SK-N-SH (cell line): ENCODE data around the gene ZNF134. TPM values are rescaled to one million over a fixed set of nuclear protein-coding genes. Genes with fewer than 3 reads are reported as not detected.

Experiments
- CTCF ChIA-PET: fragments of 300-600, 350-600 bp; formaldehyde crosslinking; extraction: SDS; loops from one replicate; lab custom pipeline; 2021; lab: Yijun Ruan, JAX
- POLR2A ChIA-PET: fragments of 350-600 bp; sonication (Branson Sonifier 250); formaldehyde crosslinking; extraction: SDS; loops from one replicate; lab custom pipeline; 2020; ENCODE audit warnings: antibody characterized with exemption, inconsistent platforms; lab: Yijun Ruan, JAX
- DNase-seq: peaks from one replicate; pipeline ENCODE4 v3.0.0; 2012
- H2AFZ ChIP-seq: fragments of 200-600 bp; sonication (generic); 2 replicates; pipeline ENCODE4 v1.8.1; 2016; ENCODE audit warnings: antibody characterized with exemption, mild to moderate bottlenecking, low read depth
- H3F3A ChIP-seq: fragments of 200-600 bp; sonication (generic); replicated peaks from 2 replicates; pipeline ENCODE3; 2016; ENCODE audit warnings: antibody characterized with exemption, mild to moderate bottlenecking; ENCODE audit not compliant: insufficient read depth
- H3K27ac ChIP-seq, 2 experiments: fragments of 200-500 bp in 1 of 2; fragments of 200-600 bp in 1 of 2; sonication (Bioruptor generic) in 1 of 2; sonication (generic), shearing (Covaris generic) in 1 of 2; 2 replicates each; pipeline versions ENCODE4 v1.5.1 to v1.6.1; 2014 to 2016; ENCODE audit warnings: low read depth in 2 of 2, inconsistent platforms in 1 of 2, low read length in 1 of 2, mild to moderate bottlenecking in 1 of 2, mixed read lengths in 1 of 2
- H3K27me3 ChIP-seq: fragments of 200-600 bp; sonication (generic), shearing (Covaris generic); 2 replicates; pipeline ENCODE4 v1.6.1; 2016; ENCODE audit warnings: mixed run types; ENCODE audit not compliant: insufficient read depth
- H3K36me3 ChIP-seq, 2 experiments: fragments of 200-500 bp in 1 of 2; fragments of 200-600 bp in 1 of 2; sonication (Bioruptor generic) in 1 of 2; sonication (generic) in 1 of 2; replicated peaks in 1 of 2; 2 replicates each; pipeline versions ENCODE3 to v1.5.1; 2014 to 2016; ENCODE audit warnings: low read length in 1 of 2, mild to moderate bottlenecking in 1 of 2; ENCODE audit not compliant: insufficient read depth in 2 of 2, control insufficient read depth in 1 of 2
- H3K4me1 ChIP-seq, 2 experiments: fragments of 200-500 bp in 1 of 2; fragments of 200-600 bp in 1 of 2; sonication (Bioruptor generic) in 1 of 2; sonication (generic), shearing (Covaris generic) in 1 of 2; 2 replicates each; pipeline versions ENCODE4 v1.5.1 to v1.6.1; 2014 to 2016; ENCODE audit warnings: low read depth in 1 of 2, low read length in 1 of 2, mixed run types in 1 of 2; ENCODE audit not compliant: insufficient read depth in 2 of 2, control insufficient read depth in 1 of 2
- H3K4me2 ChIP-seq: fragments of 200-600 bp; sonication (generic), shearing (Covaris generic); 2 replicates; pipeline ENCODE4 v1.6.1; 2017; ENCODE audit warnings: mixed run types
- H3K4me3 ChIP-seq, 2 experiments: fragments of 200-500 bp in 1 of 2; fragments of 200-600 bp in 1 of 2; sonication (Bioruptor generic) in 1 of 2; sonication (generic), shearing (Covaris generic) in 1 of 2; 2 replicates each; pipeline versions ENCODE4 v1.5.1 to v1.8.1; 2014 to 2016; ENCODE audit warnings: low read depth in 2 of 2, inconsistent platforms in 1 of 2, low read length in 1 of 2, mild to moderate bottlenecking in 1 of 2, mixed read lengths in 1 of 2, moderate library complexity in 1 of 2
- H3K79me2 ChIP-seq: fragments of 200-600 bp; sonication (generic); 2 replicates; pipeline ENCODE4 v1.8.1; 2017; ENCODE audit warnings: mild to moderate bottlenecking; ENCODE audit not compliant: insufficient read depth
- H3K9ac ChIP-seq: fragments of 200-600 bp; sonication (generic); 2 replicates; pipeline ENCODE4 v1.6.1; 2017; ENCODE audit warnings: mixed run types
- H3K9me2 ChIP-seq: fragments of 200-600 bp; sonication (generic); 2 replicates; pipeline ENCODE4 v1.6.1; 2017; ENCODE audit warnings: mixed run types
- H3K9me3 ChIP-seq: fragments of 200-600 bp; sonication (generic); 2 replicates; pipeline ENCODE4 v1.6.1; 2017; ENCODE audit warnings: mixed run types, mild to moderate bottlenecking, moderate library complexity
- H4K20me1 ChIP-seq: fragments of 200-600 bp; sonication (generic); 2 replicates; pipeline ENCODE4 v1.6.1; 2017; ENCODE audit warnings: mild to moderate bottlenecking, mixed run types; ENCODE audit not compliant: insufficient read depth
- EP300 ChIP-seq, 2 experiments: IDR thresholded peaks; 2 replicates each; pipeline versions ENCODE4 v1.4.0 to v1.6.1; 2012; ENCODE audit warnings: borderline replicate concordance in 1 of 2, low read depth in 1 of 2, low read length in 1 of 2
- FOSL2 ChIP-seq: IDR thresholded peaks from 2 replicates; pipeline ENCODE4 v1.4.0; 2012; ENCODE audit warnings: low read depth, mild to moderate bottlenecking, moderate library complexity, borderline replicate concordance
- GABPA ChIP-seq: IDR thresholded peaks from 2 replicates; pipeline ENCODE4 v1.4.0; 2012; ENCODE audit warnings: low read depth, mild to moderate bottlenecking
- GATA2 ChIP-seq: sonication (generic); formaldehyde crosslinking; IDR thresholded peaks from 2 replicates; pipeline ENCODE4 v1.5.0; 2020; ENCODE audit warnings: mild to moderate bottlenecking, missing genetic modification reagents
- IRF3 ChIP-seq: fragments of 150-350 bp; IDR thresholded peaks from 2 replicates; pipeline ENCODE4 v1.6.1; 2016; ENCODE audit warnings: mild to moderate bottlenecking, low read depth, low read length
- JUND ChIP-seq: IDR thresholded peaks from 2 replicates; pipeline ENCODE4 v1.4.0; 2012
- MAX ChIP-seq: IDR thresholded peaks from 2 replicates; pipeline ENCODE4 v1.4.0; 2012; ENCODE audit warnings: low read depth
- MXI1 ChIP-seq: IDR thresholded peaks from 2 replicates; pipeline ENCODE4 v1.6.1; 2012; ENCODE audit warnings: mild to moderate bottlenecking, low read depth, low read length, improper control_type of control experiment
- NFIC ChIP-seq: IDR thresholded peaks from 2 replicates; pipeline ENCODE4 v1.4.0; 2012; ENCODE audit warnings: borderline replicate concordance
- POLR2AphosphoS5 ChIP-seq: IDR thresholded peaks from 2 replicates; pipeline ENCODE4 v1.6.1; 2012; ENCODE audit warnings: low read depth, low read length
- REST ChIP-seq: IDR thresholded peaks from 2 replicates; pipeline ENCODE4 v1.6.1; 2012; ENCODE audit warnings: mild to moderate bottlenecking, low read depth, low read length, moderate library complexity
- RFX5 ChIP-seq: IDR thresholded peaks from 2 replicates; pipeline ENCODE4 v1.6.1; 2012; ENCODE audit warnings: mild to moderate bottlenecking, improper control_type of control experiment, low read length
- TAF1 ChIP-seq: IDR thresholded peaks from 2 replicates; pipeline ENCODE4 v1.6.1; 2012; ENCODE audit warnings: low read depth, mild to moderate bottlenecking, low read length, moderate library complexity, borderline replicate concordance
- TEAD4 ChIP-seq: IDR thresholded peaks from 2 replicates; pipeline ENCODE4 v1.4.0; 2012; ENCODE audit warnings: mild to moderate bottlenecking, borderline replicate concordance; ENCODE audit not compliant: insufficient read depth
- WGBS: methylation state at CpG from one replicate; pipeline ENCODE4 v1.1.6; 2017; ENCODE audit warnings: low lambda C conversion rate; 5-methylcytosine and 5-hydroxymethylcytosine counted together
- polyA plus RNA-seq, 3 experiments: library from polyadenylated mRNA; depleted of rRNA; stranded (reverse); fragments of >200 nt; gene quantifications; 2 replicates each; pipeline ENCODE4 v1.2.3, GENCODE V29; 2012
- TF ChIP-seq, protein P1 (sequence below): fragments of 150-350 bp; IDR thresholded peaks from 2 replicates; pipeline ENCODE4 v1.6.1; 2017; ENCODE audit warnings: antibody characterized with exemption, low read length, low read depth, borderline replicate concordance
- TF ChIP-seq, protein P2 (sequence below): IDR thresholded peaks from 2 replicates; pipeline ENCODE4 v1.4.0; 2012; ENCODE audit warnings: low read depth, borderline replicate concordance

ZNF134 gene
- polyA plus RNA-seq, 1 of the 3 experiments (the other 2 are of a cell fraction): 9.8 TPM

- Histone ChIP-seq H2AFZ (no peak overlapping the region), H3K36me3 (peaks cover 23 to 47% of the 10 kb centered on the region in 2 experiments), H4K20me1 (no peaks in the 10 kb centered on the region), H3F3A (no peaks in the 10 kb centered on the region), H3K27ac (no peak overlapping the region), H3K4me1 (no peaks in the 10 kb centered on the region), H3K79me2 (peaks cover 16% of the 10 kb centered on the region; the same call in 1 of the 2 replicates), H3K9me2 (no peaks in the 10 kb centered on the region), H3K9ac (no peak overlapping the region), H3K9me3 (no peaks in the 10 kb centered on the region), H3K27me3 (no peaks in the 10 kb centered on the region), H3K4me3 (no peak overlapping the region; a peak in 1 of 4 replicates), H3K4me2 (no peak overlapping the region)
- DNase-seq: no peak
- POLR2A ChIA-PET: no interaction called here
- WGBS: 98% methylated on average over 5 of the region's 5 CpGs
- TF ChIP-seq JUND (no peak), POLR2AphosphoS5 (no peak), IRF3 (no peak), RFX5 (no peak), EP300 (IDR thresholded peaks at IDR 0.05; ENCODE audit: borderline replicate concordance in 1 of 2, low read depth in 1 of 2, low read length in 1 of 2) (no peak), NFIC (no peak), GABPA (no peak), TEAD4 (no peak), FOSL2 (no peak), REST (no peak), MXI1 (no peak), TAF1 (no peak), MAX (no peak), GATA2 (CRISPR knock-in tag) (no peak)
- TF ChIP-seq, protein P1, sequence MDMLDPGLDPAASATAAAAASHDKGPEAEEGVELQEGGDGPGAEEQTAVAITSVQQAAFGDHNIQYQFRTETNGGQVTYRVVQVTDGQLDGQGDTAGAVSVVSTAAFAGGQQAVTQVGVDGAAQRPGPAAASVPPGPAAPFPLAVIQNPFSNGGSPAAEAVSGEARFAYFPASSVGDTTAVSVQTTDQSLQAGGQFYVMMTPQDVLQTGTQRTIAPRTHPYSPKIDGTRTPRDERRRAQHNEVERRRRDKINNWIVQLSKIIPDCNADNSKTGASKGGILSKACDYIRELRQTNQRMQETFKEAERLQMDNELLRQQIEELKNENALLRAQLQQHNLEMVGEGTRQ: no peak
- TF ChIP-seq, protein P2, sequence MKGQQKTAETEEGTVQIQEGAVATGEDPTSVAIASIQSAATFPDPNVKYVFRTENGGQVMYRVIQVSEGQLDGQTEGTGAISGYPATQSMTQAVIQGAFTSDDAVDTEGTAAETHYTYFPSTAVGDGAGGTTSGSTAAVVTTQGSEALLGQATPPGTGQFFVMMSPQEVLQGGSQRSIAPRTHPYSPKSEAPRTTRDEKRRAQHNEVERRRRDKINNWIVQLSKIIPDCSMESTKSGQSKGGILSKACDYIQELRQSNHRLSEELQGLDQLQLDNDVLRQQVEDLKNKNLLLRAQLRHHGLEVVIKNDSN: no peak
- TF ChIP-seq, all 33 proteins: peak for 0
- CTCF ChIA-PET: no interaction called here
These were observed 7.1 kb upstream of the ZNF134 start for GRCh38 chr19:57606931-57607330.
